AG09309 (cell line): ENCODE results near the gene ATP9A.

ENCODE experiments used
- DNase-seq: peaks from one replicate; pipeline ENCODE4 v3.0.0-alpha.2; 2010; ENCODE audit warnings: low read depth
- H3K4me3 ChIP-seq: 2 replicates; pipeline ENCODE4 v1.5.1; 2011; ENCODE audit warnings: mild to moderate bottlenecking, low read depth, low read length, moderate library complexity; ENCODE audit not compliant: control insufficient read depth
- TF ChIP-seq, protein P1 (sequence below): IDR thresholded peaks from 2 replicates; pipeline ENCODE4 v1.5.1; 2011; ENCODE audit warnings: mild to moderate bottlenecking, low read depth, low read length, inconsistent platforms; ENCODE audit not compliant: insufficient read depth, control insufficient read depth; ENCODE audit errors: missing control alignments

ATP9A gene

DNA sequence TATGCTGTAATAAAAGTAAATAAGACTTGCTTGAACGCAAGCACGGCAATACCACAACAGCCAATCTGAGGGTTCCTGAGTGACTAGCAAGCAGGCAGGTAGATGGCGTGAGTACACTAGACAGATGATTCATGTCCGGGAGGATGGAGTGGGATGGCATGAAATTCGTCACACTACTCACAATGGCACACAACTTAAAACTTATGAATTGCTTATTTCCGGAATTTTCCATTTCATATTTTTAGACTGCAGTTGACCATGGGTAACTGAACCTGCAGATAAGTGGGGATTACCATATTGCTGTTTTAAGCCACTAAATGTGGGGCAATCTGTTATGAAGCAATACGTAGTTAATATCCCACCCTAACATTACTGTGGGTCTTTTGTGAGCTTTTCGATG is 132.1 kb downstream of the ATP9A start:
- no peak for DNase-seq
- H3K4me3 ChIP-seq, result no peak overlapping the region
- TF ChIP-seq, protein P1, sequence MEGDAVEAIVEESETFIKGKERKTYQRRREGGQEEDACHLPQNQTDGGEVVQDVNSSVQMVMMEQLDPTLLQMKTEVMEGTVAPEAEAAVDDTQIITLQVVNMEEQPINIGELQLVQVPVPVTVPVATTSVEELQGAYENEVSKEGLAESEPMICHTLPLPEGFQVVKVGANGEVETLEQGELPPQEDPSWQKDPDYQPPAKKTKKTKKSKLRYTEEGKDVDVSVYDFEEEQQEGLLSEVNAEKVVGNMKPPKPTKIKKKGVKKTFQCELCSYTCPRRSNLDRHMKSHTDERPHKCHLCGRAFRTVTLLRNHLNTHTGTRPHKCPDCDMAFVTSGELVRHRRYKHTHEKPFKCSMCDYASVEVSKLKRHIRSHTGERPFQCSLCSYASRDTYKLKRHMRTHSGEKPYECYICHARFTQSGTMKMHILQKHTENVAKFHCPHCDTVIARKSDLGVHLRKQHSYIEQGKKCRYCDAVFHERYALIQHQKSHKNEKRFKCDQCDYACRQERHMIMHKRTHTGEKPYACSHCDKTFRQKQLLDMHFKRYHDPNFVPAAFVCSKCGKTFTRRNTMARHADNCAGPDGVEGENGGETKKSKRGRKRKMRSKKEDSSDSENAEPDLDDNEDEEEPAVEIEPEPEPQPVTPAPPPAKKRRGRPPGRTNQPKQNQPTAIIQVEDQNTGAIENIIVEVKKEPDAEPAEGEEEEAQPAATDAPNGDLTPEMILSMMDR, result no peak

DNA sequence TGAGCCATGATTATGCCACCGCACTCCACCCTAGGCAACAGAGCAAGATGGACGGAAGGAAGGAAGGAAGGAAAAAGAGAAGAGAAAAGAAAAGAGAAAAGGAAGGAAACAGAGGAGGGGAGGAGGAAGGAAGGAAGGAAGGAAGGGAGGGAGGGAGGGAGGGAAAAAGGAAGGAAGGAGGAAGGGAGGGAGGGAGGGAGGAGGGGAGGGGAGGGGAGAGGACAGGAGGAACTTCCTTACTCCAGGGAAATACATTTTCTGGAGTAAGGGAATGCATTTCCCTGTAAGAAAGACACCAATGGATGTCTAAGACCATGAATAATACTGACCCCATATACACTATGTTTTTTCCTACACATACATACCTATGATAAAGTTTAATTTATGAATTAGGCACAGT is 132.5 kb downstream of the ATP9A start:
- TF ChIP-seq, protein P1, result no peak
- DNase-seq, result no peak
- no peak overlapping the region for H3K4me3 ChIP-seq

DNA sequence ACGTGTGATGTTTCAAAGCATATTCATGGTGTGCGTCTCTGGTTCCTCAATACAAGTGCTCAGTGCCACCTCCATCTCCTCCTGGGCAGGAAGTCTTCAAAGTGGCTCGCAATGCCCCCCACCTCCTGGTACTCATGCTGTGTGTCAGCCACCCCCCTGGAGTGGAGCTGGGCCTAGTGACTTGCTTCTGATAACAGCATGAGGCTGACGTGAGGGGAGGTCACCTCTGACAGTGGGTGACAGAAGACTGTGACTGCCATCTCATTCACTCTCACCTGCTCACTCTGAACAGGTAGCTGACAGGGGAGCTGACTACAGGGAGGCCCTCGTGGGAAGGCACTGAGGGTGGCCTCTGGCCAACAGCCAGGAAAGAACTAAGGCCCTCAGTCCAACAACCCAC is 133.3 kb downstream of the ATP9A start:
- no peak for DNase-seq
- TF ChIP-seq, protein P1, result no peak
- no peak overlapping the region for H3K4me3 ChIP-seq

DNA sequence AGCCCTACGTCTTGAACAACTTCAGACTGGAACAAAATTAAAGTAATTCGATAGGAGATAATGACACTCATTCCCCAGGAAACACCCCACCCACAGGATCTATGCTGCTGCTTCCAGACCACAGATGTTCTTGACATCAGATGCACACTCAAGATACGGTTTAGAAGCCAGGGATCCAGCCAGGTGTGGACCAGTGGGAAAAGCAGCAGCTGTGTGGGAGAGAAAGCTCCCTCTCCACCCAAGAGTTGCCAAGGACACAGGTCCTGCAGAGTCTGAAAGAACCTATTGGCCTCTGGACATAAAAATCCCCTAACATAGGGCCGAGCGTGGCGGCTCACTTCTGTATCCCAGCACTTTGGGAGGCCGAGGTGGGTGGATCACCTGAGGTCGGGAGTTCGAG is 133.9 kb downstream of the ATP9A start:
- DNase-seq, result no peak
- no peak overlapping the region for H3K4me3 ChIP-seq
- TF ChIP-seq, protein P1, result no peak

DNA sequence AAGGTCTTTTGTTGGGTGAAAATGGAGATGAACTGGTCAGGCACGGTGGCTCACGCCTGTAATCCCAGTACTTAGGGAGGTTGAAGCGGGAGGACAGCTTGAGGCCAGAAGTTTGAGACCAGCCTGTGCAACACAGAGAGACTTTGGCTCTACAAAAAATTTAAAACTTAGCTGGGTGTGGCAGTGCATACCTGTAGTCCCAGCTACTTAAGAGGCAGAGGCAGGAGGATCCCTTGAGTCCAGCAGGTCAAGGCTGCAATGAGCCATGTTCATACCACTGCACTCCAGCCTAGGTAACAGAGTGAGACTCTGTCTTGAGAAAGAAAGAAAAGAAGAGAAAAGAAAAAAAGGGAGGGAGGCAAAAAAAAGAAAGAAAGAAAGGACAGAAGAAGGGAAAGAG is 134.8 kb downstream of the ATP9A start:
- no peak for DNase-seq
- TF ChIP-seq, protein P1, result no peak
- H3K4me3 ChIP-seq, result no peak overlapping the region

DNA sequence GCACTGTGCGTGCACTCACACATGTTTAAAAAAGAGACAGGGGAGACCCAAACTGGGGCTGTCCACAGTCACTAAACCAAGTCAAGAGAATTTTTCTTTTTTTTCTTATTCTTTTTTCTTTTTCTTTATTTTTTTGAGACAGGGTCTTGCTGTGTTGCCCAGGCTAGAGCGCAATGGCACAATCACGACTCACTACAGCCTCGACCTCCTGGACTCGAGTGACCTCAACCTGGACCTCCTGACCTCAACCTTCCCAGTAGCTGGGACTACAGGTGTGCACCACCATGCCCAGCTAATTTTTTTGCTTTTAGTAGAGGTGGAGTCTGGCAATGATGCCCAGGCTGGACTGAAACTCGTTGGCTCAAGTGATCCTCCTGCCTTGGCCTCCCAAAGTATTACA is 136.2 kb downstream of the ATP9A start:
- TF ChIP-seq, protein P1, result no peak
- no peak overlapping the region for H3K4me3 ChIP-seq
- DNase-seq, result no peak
